GM21825 (cell line): ENCODE data around the gene TMEM119.

ENCODE experiments used
- ATAC-seq: cut with Tn5 transposase; IDR thresholded peaks from one replicate; pipeline ENCODE4 v1.9.1; 2021; ENCODE audit warnings: mild to moderate bottlenecking, moderate library complexity; ENCODE audit not compliant: unreplicated experiment

TMEM119 gene

GRCh38 chr12:108616941-108617858, 19.3 kb upstream of the TMEM119 start:
- ATAC-seq: peak; percentile 83

GRCh38 chr12:108616359-108616758, 18.5 kb upstream of the TMEM119 start:
- ATAC-seq: no peak

- ATAC-seq: no peak
Observed at GRCh38 chr12:108615918-108616317, 18.0 kb upstream of the TMEM119 start.

- ATAC-seq: no peak
Observed at GRCh38 chr12:108614639-108615038, 16.8 kb upstream of the TMEM119 start.

- no peak for ATAC-seq
Observed at GRCh38 chr12:108614041-108614440, 16.2 kb upstream of the TMEM119 start.

- no peak for ATAC-seq
Observed at GRCh38 chr12:108613548-108613947, 15.7 kb upstream of the TMEM119 start.

GRCh38 chr12:108612788-108613282, 15.0 kb upstream of the TMEM119 start:
- no peak for ATAC-seq

- ATAC-seq: no peak
Observed at GRCh38 chr12:108611884-108612415, 14.1 kb upstream of the TMEM119 start.

- ATAC-seq: no peak
Observed at GRCh38 chr12:108610856-108611605, 13.1 kb upstream of the TMEM119 start.

GRCh38 chr12:108610336-108610815, 12.5 kb upstream of the TMEM119 start:
- no peak for ATAC-seq

GRCh38 chr12:108609537-108610335, 11.9 kb upstream of the TMEM119 start:
- no peak for ATAC-seq

GRCh38 chr12:108608616-108609015, 10.7 kb upstream of the TMEM119 start:
- no peak for ATAC-seq

- ATAC-seq: no peak
Observed at GRCh38 chr12:108607981-108608600, 10.2 kb upstream of the TMEM119 start.

- ATAC-seq: no peak
Observed at GRCh38 chr12:108606492-108606891, 8.6 kb upstream of the TMEM119 start.

- ATAC-seq: no peak
Observed at GRCh38 chr12:108605690-108606406, 8.0 kb upstream of the TMEM119 start.

GRCh38 chr12:108605000-108605689, 7.3 kb upstream of the TMEM119 start:
- ATAC-seq: no peak

GRCh38 chr12:108604208-108604941, 6.5 kb upstream of the TMEM119 start:
- no peak for ATAC-seq

- no peak for ATAC-seq
Observed at GRCh38 chr12:108603743-108604142, 5.9 kb upstream of the TMEM119 start.
